HFFc6 (cell line): Measurements from ENCODE around the gene FBXO5. TPM values are rescaled to one million over a fixed set of nuclear protein-coding genes. Genes with fewer than 3 reads are reported as not detected.

Experiments used
- DNase-seq: peaks from one replicate; pipeline ENCODE4 v3.0.0-alpha.2; 2018
- H3K27ac Mint-ChIP-seq: 2 replicates; pipeline ENCODE4 v1.8.0; 2020; ENCODE audit warnings: mild to moderate bottlenecking, mixed read lengths
- H3K27me3 Mint-ChIP-seq: 2 replicates; pipeline ENCODE4 v1.8.0; 2021; ENCODE audit warnings: mild to moderate bottlenecking, moderate library complexity, mixed read lengths; ENCODE audit not compliant: insufficient read depth
- H3K36me3 Mint-ChIP-seq: 2 replicates; pipeline ENCODE4 v1.8.0; 2021; ENCODE audit warnings: low read depth, mixed read lengths
- H3K4me1 Mint-ChIP-seq: 2 replicates; pipeline ENCODE4 v1.8.0; 2020; ENCODE audit warnings: low read depth, mixed read lengths
- H3K4me3 Mint-ChIP-seq: 2 replicates; pipeline ENCODE4 v1.8.0; 2020; ENCODE audit warnings: mild to moderate bottlenecking, moderate library complexity, mixed read lengths
- H3K9me3 Mint-ChIP-seq: 2 replicates; pipeline ENCODE4 v1.8.0; 2020; ENCODE audit warnings: mild to moderate bottlenecking, mixed read lengths
- CTCF ChIP-seq: fragments of 200-600 bp; sonication (generic); IDR thresholded peaks from 2 replicates; pipeline ENCODE4 v1.5.0; 2021; ENCODE audit warnings: antibody characterized with exemption, mild to moderate bottlenecking
- total RNA-seq, 6 experiments: library from RNA; stranded (reverse); fragmentation: NEBNext Ultra II Directional; extraction: Animal tissue kit (Norgen Biotek cat#: 25700); gene quantifications; 2 replicates in 1 of 6; 3 replicates in 5 of 6; pipeline ENCODE4 v1.2.3, GENCODE V29; 2021

FBXO5 gene
- total RNA-seq, 6 experiments from 2014 or later: 12.7 to 26.9 (median 23.7) TPM

DNA sequence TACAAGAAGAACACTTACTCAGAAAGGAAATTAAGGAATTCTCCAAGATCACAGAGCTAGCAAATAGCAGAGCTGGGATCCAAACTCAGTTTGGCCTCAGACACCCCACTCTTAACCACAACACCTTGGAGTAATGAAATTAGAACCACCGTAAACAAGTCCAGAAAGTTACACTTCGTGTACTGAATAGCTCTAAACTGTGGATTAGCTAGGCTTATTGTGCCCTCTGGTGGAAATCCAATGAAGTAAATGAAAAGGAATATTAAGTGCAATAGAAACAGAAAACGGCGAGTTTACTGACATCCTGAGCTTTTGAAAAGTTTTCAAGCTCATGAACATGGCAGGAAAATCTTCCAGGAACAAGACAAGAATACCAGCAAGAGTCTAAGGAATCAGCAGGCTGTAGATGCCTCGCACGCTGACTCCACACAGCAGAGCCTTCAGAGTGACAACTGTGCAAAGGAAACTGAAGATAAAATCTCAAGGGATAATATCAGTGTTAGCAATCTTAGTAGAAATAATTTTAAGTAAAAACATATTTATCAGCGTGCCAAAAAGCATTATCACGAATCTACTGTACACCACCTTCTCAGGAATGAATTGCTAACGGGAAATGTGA lies 34.6 kb downstream of the FBXO5 start:
- H3K27me3 Mint-ChIP-seq: peaks cover 5% of the 10 kb centered on the region; the same call in 1 of the 2 replicates
- peak overlapping the region; percentile 22; the same call in 1 of the 2 replicates for H3K27ac Mint-ChIP-seq
- no peaks in the 10 kb centered on the region for H3K36me3 Mint-ChIP-seq

DNA sequence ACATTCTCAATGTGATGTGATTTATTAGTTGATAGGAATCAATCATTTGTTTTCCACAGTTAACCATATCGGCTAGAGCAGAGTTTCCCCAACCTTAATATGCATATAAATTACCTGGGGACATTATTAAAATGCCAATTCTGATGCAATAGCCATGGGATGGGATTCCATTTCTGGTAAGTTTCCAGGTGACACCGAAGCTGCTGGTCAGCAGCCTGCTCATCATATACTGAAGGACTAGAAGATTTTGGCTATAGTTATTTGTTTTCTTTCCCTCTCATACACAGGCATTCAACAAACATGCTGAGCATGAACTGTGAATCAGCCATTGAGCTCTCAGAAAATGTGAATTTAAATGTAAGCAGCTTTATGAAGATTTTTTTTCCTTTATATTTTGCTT lies 35.8 kb downstream of the FBXO5 start:
- no peak for DNase-seq
- Mint-ChIP-seq H3K4me3 (no peak overlapping the region), H3K27ac (no peak overlapping the region), H3K27me3 (peaks cover 5% of the 10 kb centered on the region; the same call in 1 of the 2 replicates), H3K4me1 (peaks cover 46% of the 10 kb centered on the region), H3K9me3 (no peaks in the 10 kb centered on the region), H3K36me3 (no peaks in the 10 kb centered on the region)
- no peak for TF ChIP-seq CTCF

More for the DNA sequence above, 34.6 kb downstream of the FBXO5 start:
- Mint-ChIP-seq H3K4me3 (peak overlapping the region; percentile 80), H3K9me3 (no peaks in the 10 kb centered on the region), H3K4me1 (peaks cover 55% of the 10 kb centered on the region)
- DNase-seq: peak; percentile 39
- peak; percentile 87 for TF ChIP-seq CTCF

DNA sequence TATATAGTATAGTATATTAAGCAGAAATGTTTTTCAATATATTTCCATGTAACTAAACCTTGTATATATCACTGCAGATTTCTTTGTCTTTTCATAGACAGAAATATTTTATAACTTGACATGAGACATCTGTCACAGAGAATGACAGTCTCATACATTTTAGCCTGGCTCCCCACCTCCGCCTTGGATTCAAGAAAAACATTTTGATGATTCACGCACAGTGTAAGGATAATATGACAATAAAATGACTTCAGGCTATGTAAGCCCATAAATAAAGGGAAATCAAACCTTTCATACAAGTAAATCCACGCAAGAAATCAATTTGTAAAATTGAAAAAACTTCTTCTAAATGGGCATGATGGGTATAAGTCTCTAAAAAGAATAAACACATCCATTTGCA lies 36.4 kb downstream of the FBXO5 start:
- Mint-ChIP-seq H3K4me3 (no peak overlapping the region), H3K4me1 (peaks cover 46% of the 10 kb centered on the region), H3K9me3 (no peaks in the 10 kb centered on the region), H3K27me3 (peaks cover 5% of the 10 kb centered on the region; the same call in 1 of the 2 replicates), H3K27ac (no peak overlapping the region), H3K36me3 (no peaks in the 10 kb centered on the region)
- DNase-seq: no peak
- TF ChIP-seq CTCF: no peak

GRCh38 chr6:152943260-152943897 lies 39.5 kb downstream of the FBXO5 start:
- Mint-ChIP-seq H3K27me3 (peaks cover 4% of the 10 kb centered on the region; the same call in 1 of the 2 replicates), H3K4me3 (no peak overlapping the region), H3K27ac (no peak overlapping the region), H3K36me3 (no peaks in the 10 kb centered on the region), H3K9me3 (no peaks in the 10 kb centered on the region), H3K4me1 (peaks cover 41% of the 10 kb centered on the region)
- no peak for TF ChIP-seq CTCF
- DNase-seq: no peak

GRCh38 chr6:152942319-152942869 lies 40.4 kb downstream of the FBXO5 start:
- H3K9me3 Mint-ChIP-seq: no peaks in the 10 kb centered on the region
- DNase-seq: no peak
- peaks cover 4% of the 10 kb centered on the region; the same call in 1 of the 2 replicates for H3K27me3 Mint-ChIP-seq
- no peak overlapping the region for H3K4me3 Mint-ChIP-seq
- no peaks in the 10 kb centered on the region for H3K36me3 Mint-ChIP-seq
- no peak overlapping the region for H3K27ac Mint-ChIP-seq
- TF ChIP-seq CTCF: no peak
- peaks cover 32% of the 10 kb centered on the region for H3K4me1 Mint-ChIP-seq
